Loucy (cell line): ENCODE data around the gene CYP1A2.

Source experiments
- CTCF ChIP-seq: fragments of 200-600 bp; sonication (generic); conservative IDR thresholded peaks from 2 replicates; pipeline ENCODE4 v1.5.1; 2014; ENCODE audit warnings: mild to moderate bottlenecking, antibody characterized with exemption, low read length
- EZH2phosphoT487 ChIP-seq: fragments of 200-600 bp; IDR thresholded peaks from 2 replicates; pipeline ENCODE4 v1.6.1; 2018; ENCODE audit warnings: antibody characterized with exemption, mild to moderate bottlenecking, moderate library complexity, borderline replicate concordance

- TF ChIP-seq CTCF, result no peak
- TF ChIP-seq EZH2phosphoT487, result no peak
Observed at GRCh38 chr15:74725225-74725774, 23.3 kb upstream of the CYP1A2 start, which contains the start of gene CYP1A1.
